ENCODE results near the gene NID1.

DNA sequence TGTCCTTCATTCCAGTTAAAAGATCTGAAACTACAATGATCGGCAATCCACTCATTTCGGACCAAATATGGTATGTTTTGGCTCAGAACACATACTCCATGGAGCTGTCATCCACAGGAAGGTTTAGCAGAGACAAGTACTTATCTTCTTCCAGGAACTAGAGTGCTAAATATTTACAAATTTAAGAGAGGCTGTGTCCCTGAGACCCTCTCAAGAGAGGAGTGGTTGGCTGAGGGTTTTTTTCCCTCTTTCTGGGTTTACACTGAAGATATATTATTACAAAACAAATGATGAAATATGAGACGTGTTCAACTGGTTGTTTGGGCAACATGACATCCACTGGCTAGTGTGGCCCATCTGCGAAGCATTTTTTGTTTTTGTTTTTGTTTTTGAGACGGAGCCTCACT lies 25.9 kb upstream of the NID1 start:
- TF ChIP-seq, protein P1, sequence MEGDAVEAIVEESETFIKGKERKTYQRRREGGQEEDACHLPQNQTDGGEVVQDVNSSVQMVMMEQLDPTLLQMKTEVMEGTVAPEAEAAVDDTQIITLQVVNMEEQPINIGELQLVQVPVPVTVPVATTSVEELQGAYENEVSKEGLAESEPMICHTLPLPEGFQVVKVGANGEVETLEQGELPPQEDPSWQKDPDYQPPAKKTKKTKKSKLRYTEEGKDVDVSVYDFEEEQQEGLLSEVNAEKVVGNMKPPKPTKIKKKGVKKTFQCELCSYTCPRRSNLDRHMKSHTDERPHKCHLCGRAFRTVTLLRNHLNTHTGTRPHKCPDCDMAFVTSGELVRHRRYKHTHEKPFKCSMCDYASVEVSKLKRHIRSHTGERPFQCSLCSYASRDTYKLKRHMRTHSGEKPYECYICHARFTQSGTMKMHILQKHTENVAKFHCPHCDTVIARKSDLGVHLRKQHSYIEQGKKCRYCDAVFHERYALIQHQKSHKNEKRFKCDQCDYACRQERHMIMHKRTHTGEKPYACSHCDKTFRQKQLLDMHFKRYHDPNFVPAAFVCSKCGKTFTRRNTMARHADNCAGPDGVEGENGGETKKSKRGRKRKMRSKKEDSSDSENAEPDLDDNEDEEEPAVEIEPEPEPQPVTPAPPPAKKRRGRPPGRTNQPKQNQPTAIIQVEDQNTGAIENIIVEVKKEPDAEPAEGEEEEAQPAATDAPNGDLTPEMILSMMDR (IDR thresholded peaks at IDR 0.05; ENCODE audit: low read depth, low read length, missing input control) = no peak
- TF ChIP-seq TAF1 (conservative IDR thresholded peaks at IDR 0.05) (no peak), RAD21 (IDR thresholded peaks at IDR 0.05) (no peak), GABPA (IDR thresholded peaks at IDR 0.05 in 1 of 2, conservative IDR thresholded peaks at IDR 0.05 in 1 of 2) (no peak), JUND (IDR thresholded peaks at IDR 0.05) (no peak)
- TF ChIP-seq, protein P2, sequence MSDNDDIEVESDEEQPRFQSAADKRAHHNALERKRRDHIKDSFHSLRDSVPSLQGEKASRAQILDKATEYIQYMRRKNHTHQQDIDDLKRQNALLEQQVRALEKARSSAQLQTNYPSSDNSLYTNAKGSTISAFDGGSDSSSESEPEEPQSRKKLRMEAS (IDR thresholded peaks at IDR 0.05) = no peak
- TF ChIP-seq, protein P3, sequence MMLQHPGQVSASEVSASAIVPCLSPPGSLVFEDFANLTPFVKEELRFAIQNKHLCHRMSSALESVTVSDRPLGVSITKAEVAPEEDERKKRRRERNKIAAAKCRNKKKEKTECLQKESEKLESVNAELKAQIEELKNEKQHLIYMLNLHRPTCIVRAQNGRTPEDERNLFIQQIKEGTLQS (IDR thresholded peaks at IDR 0.05) = no peak
